Heart right ventricle (tissue), 16 donors: ENCODE results near the gene C11orf52. TPM values are rescaled to one million over a fixed set of nuclear protein-coding genes. Genes with fewer than 3 reads are reported as not detected.

Experiments
- ATAC-seq, 8 donors: fragments of 200-7000 bp; cut with Tn5 transposase; one replicate each; pipeline ENCODE4 v1.9.1; 2020; ENCODE audit warnings: mild to moderate bottlenecking in 8 of 8, moderate library complexity in 8 of 8, moderate number of reproducible peaks in 1 of 8
- DNase-seq, 2 donors: peaks; one replicate each; pipeline ENCODE4 v3.0.0-alpha.2; 2020
- H3K27ac ChIP-seq, 10 donors: fragments of 200-600 bp; sonication (generic) in 2 of 10; one replicate each; pipeline versions ENCODE4 v1.5.0 to v1.8.0; 2020 to 2022; ENCODE audit warnings: mild to moderate bottlenecking in 3 of 10
- H3K27me3 ChIP-seq, 7 donors: fragments of 200-600 bp; one replicate each; pipeline ENCODE4 v1.8.0; 2021 to 2022; ENCODE audit warnings: mild to moderate bottlenecking in 2 of 7
- H3K36me3 ChIP-seq, 9 donors: fragments of 200-600 bp; sonication (generic) in 1 of 9; one replicate each; pipeline versions ENCODE4 v1.5.0 to v1.8.0; 2020 to 2022; ENCODE audit warnings: mild to moderate bottlenecking in 2 of 9
- H3K4me1 ChIP-seq, 9 donors: fragments of 200-600 bp; sonication (generic) in 1 of 9; one replicate each; pipeline versions ENCODE4 v1.5.0 to v1.8.0; 2020 to 2022; ENCODE audit warnings: mild to moderate bottlenecking in 4 of 9
- H3K4me3 ChIP-seq, 10 donors: fragments of 200-600 bp; sonication (generic) in 2 of 10; one replicate each; pipeline versions ENCODE4 v1.5.0 to v1.8.0; 2020 to 2022; ENCODE audit warnings: mild to moderate bottlenecking in 7 of 10, moderate library complexity in 2 of 10
- H3K9me3 ChIP-seq, 11 donors: fragments of 200-600 bp in 10 of 11; sonication (generic) in 2 of 11; one replicate each; pipeline versions ENCODE4 v1.5.0 to v1.8.0; 2013 to 2022; ENCODE audit warnings: mild to moderate bottlenecking in 2 of 11, control low read depth in 1 of 11, moderate library complexity in 1 of 11
- CTCF ChIP-seq, 9 donors: fragments of 200-600 bp; sonication (generic) in 2 of 9; IDR thresholded peaks; one replicate each; pipeline versions ENCODE4 v1.5.0 to v1.8.0; 2021 to 2022; ENCODE audit warnings: antibody characterized with exemption in 9 of 9, mild to moderate bottlenecking in 5 of 9, moderate library complexity in 1 of 9
- WGBS, 2 donors: extraction: QIAGEN DNeasy Blood & Tissue Kit; methylation state at CpG; one replicate each; pipeline ENCODE4 v1.1.7; 2013; ENCODE audit warnings: inconsistent platforms in 1 of 2; 5-methylcytosine and 5-hydroxymethylcytosine counted together
- intact Hi-C, 10 donors: fragments of 100-400 bp; cut with DNase I; formaldehyde crosslinking; loops; one replicate each; pipeline versions ENCODE4 v1.11.1 to v1.14.2; 2022
- polyA plus RNA-seq, 2 donors: library from polyadenylated mRNA; stranded (reverse); fragments of 200-250 nt; gene quantifications; one replicate each; pipeline ENCODE4 v1.2.3, GENCODE V29; 2013
- total RNA-seq, 10 donors: library from RNA; stranded (reverse); fragmentation: NEBNext Ultra II Directional in 3 of 10; extraction: Animal tissue kit (Norgen Biotek cat#: 25700) in 3 of 10; gene quantifications; one replicate each; pipeline versions ENCODE4 v1.2.1 to v1.2.4, GENCODE V29; 2021 to 2023
- donor health status: Arrhythmogenic right ventricular cardiomyopathy.
- donor health status: ischemic (EF 13 %, LVEDD 7.1; RV severe dilation, severe dysfunction).
- donor health status: healthy with polysubstance abuse.
- donor health status: DM: no; HTN: yes; CAD: no.
- donor health status: DM: no; HTN: no; CAD: no.
- donor health status: ischemic (EF 25% LVEDD 6.9; RV normal size, moderate dysfunction).
- donor health status: ischemic (EF 25% LVEDD 5.7; RV mildly dilated, moderate dysfunction).
- donor health status: healthy.
- donor health status: DM: yes; HTN: yes; CAD: no.
- donor health status: Ischemic cardiomyopathy.
- donor health status: ischemic (EF 35%, LVEDD 5.7; RV mildly dilated, moderate dysfunction).
- donor health status: nonischemic (EF 11% LVEDD 7.7; RV severe dilation, severe dysfunction).
- donor health status: DM: yes; HTN: yes; CAD: no.
- donor health status: PGD.
- donor health status: ischemic (EF 29% LVEDD 5.4; RV normal size, mild dysfunction).
- donor health status: nonischemic (EF 23%, LVEDD 6.1; RV moderate dilation, normal function).

The C11orf52 gene
- total and polyA plus RNA-seq, 12 donors, result 0.48 to 4.1 (median 2.1) TPM

- 62 to 63% methylated on average over 3 of the region's 3 CpGs for WGBS, 2 donors
- no peaks in the 10 kb centered on the region for H3K36me3 ChIP-seq
- H3K27ac ChIP-seq, result peak overlapping the region in 5 of 10 donors; percentile 6 to 71 (median 29)
- H3K9me3 ChIP-seq, result no peaks in the 10 kb centered on the region
- DNase-seq (no peak), ATAC-seq (no peak)
- no peaks in the 10 kb centered on the region for H3K27me3 ChIP-seq
- H3K4me3 ChIP-seq, result no peak overlapping the region
- intact Hi-C loops, result loop anchor here in 1 of 10 donors (5.0 kb wide), 1 partner anchor 33 kb away; no protein-coding TSS in a partner anchor
- TF ChIP-seq CTCF (IDR thresholded peaks at IDR 0.05), result no peak
- peaks cover 0 to 58% (median 22%) of the 10 kb centered on the region in 9 donors for H3K4me1 ChIP-seq
These were observed 25.4 kb downstream of the C11orf52 start for GRCh38 chr11:111944139-111944538.

GRCh38 chr11:111944651-111945051 is 25.9 kb downstream of the C11orf52 start:
- ATAC-seq, result peak in 2 of 8 donors; percentile 13 to 21
- WGBS, 2 donors, result 59 to 66% methylated on average over 5 of the region's 5 CpGs

GRCh38 chr11:111945198-111945597 is 26.5 kb downstream of the C11orf52 start:
- Histone ChIP-seq H3K36me3 (no peaks in the 10 kb centered on the region), H3K4me3 (no peak overlapping the region), H3K27me3 (no peaks in the 10 kb centered on the region), H3K9me3 (no peaks in the 10 kb centered on the region), H3K4me1 (peaks cover 0 to 57% (median 15%) of the 10 kb centered on the region in 9 donors), H3K27ac (peak overlapping the region in 1 of 10 donors; percentile 71)
- WGBS, 2 donors, result 47 to 68% methylated on average over 1 of the region's 1 CpG
- DNase-seq (no peak), ATAC-seq (no peak)
- intact Hi-C loops, result no loop called here
- TF ChIP-seq CTCF (IDR thresholded peaks at IDR 0.05), result no peak

More at GRCh38 chr11:111944651-111945051, 25.9 kb downstream of the C11orf52 start:
- no peak for DNase-seq
- Histone ChIP-seq H3K9me3 (no peaks in the 10 kb centered on the region), H3K4me3 (no peak overlapping the region), H3K27me3 (no peaks in the 10 kb centered on the region), H3K4me1 (peaks cover 0 to 58% (median 17%) of the 10 kb centered on the region in 9 donors), H3K27ac (peak overlapping the region in 5 of 10 donors; percentile 6 to 71 (median 29)), H3K36me3 (no peaks in the 10 kb centered on the region)
- TF ChIP-seq CTCF (IDR thresholded peaks at IDR 0.05), result no peak
- intact Hi-C loops, result loop anchor here in 1 of 10 donors (5.0 kb wide), 1 partner anchor 33 kb away; no protein-coding TSS in a partner anchor

GRCh38 chr11:111946499-111946898 is 27.8 kb downstream of the C11orf52 start:
- TF ChIP-seq CTCF (IDR thresholded peaks at IDR 0.05), result no peak
- no peak overlapping the region for H3K4me3 ChIP-seq
- WGBS, 2 donors, result 52 to 59% methylated on average over 3 of the region's 3 CpGs
- DNase-seq, result no peak
- no peaks in the 10 kb centered on the region for H3K36me3 ChIP-seq
- peak overlapping the region in 1 of 10 donors; percentile 17 for H3K27ac ChIP-seq
- peaks cover 0 to 45% (median 14%) of the 10 kb centered on the region in 9 donors for H3K4me1 ChIP-seq
- intact Hi-C loops, result no loop called here
- no peaks in the 10 kb centered on the region for H3K9me3 ChIP-seq
- no peak for ATAC-seq
- no peaks in the 10 kb centered on the region for H3K27me3 ChIP-seq
